Peyer's patch (tissue), 4 donors: Measurements from ENCODE around the gene TMC6. TPM values are rescaled to one million over a fixed set of nuclear protein-coding genes. Genes with fewer than 3 reads are reported as not detected.
A peak's percentile ranks its signal among the peaks of the same experiment; 100 is the strongest.

Experiments
- DNase-seq, 3 donors: peaks; one replicate each; pipeline ENCODE4 v3.0.0-alpha.2; 2017 to 2019
- H3K27ac ChIP-seq, 4 donors: fragments of 200-600 bp; sonication (generic); one replicate each; pipeline ENCODE4 v1.5.1; 2016 to 2019
- H3K27me3 ChIP-seq, 2 donors: fragments of 200-600 bp; sonication (generic); one replicate each; pipeline ENCODE4 v1.5.1; 2019
- H3K36me3 ChIP-seq, 3 donors: fragments of 200-600 bp; sonication (generic); one replicate each; pipeline ENCODE4 v1.5.1; 2016 to 2019
- H3K4me1 ChIP-seq, 4 donors: fragments of 200-600 bp; sonication (generic); one replicate each; pipeline ENCODE4 v1.5.1; 2016 to 2019
- H3K4me3 ChIP-seq, 4 donors: fragments of 200-600 bp; sonication (generic); 1 replicate in 3 of 4; 2 replicates in 1 of 4; pipeline ENCODE4 v1.5.1; 2016 to 2019; ENCODE audit warnings: mild to moderate bottlenecking in 1 of 4
- H3K9me3 ChIP-seq, 4 donors: fragments of 200-600 bp; sonication (generic); one replicate each; pipeline ENCODE4 v1.5.1; 2016 to 2019; ENCODE audit warnings: mild to moderate bottlenecking in 1 of 4
- CTCF ChIP-seq, 6 experiments: fragments of 450-650 bp in 4 of 6; fragments of 200-600 bp in 2 of 6; sonication (generic) in 1 of 6; IDR thresholded peaks; one replicate each; pipeline ENCODE4 v1.5.1; 2017 to 2019; ENCODE audit warnings: antibody characterized with exemption in 6 of 6, mild to moderate bottlenecking in 3 of 6, moderate library complexity in 1 of 6
- POLR2A ChIP-seq, 2 donors: fragments of 450-650 bp; IDR thresholded peaks; one replicate each; pipeline ENCODE4 v1.5.1; 2017; ENCODE audit warnings: antibody characterized with exemption in 2 of 2, mild to moderate bottlenecking in 2 of 2, moderate library complexity in 2 of 2
- total RNA-seq, 4 donors: library from RNA; depleted of rRNA; stranded (reverse); fragments of >200 nt; gene quantifications; one replicate each; pipeline ENCODE4 v1.1.0, GENCODE V29; 2016

The TMC6 gene
- 100 to 1,000 TPM in 1 of 4 donors, 10 to 100 TPM in 3; 54.5 to 107 (median 94.9) TPM for total RNA-seq

DNA sequence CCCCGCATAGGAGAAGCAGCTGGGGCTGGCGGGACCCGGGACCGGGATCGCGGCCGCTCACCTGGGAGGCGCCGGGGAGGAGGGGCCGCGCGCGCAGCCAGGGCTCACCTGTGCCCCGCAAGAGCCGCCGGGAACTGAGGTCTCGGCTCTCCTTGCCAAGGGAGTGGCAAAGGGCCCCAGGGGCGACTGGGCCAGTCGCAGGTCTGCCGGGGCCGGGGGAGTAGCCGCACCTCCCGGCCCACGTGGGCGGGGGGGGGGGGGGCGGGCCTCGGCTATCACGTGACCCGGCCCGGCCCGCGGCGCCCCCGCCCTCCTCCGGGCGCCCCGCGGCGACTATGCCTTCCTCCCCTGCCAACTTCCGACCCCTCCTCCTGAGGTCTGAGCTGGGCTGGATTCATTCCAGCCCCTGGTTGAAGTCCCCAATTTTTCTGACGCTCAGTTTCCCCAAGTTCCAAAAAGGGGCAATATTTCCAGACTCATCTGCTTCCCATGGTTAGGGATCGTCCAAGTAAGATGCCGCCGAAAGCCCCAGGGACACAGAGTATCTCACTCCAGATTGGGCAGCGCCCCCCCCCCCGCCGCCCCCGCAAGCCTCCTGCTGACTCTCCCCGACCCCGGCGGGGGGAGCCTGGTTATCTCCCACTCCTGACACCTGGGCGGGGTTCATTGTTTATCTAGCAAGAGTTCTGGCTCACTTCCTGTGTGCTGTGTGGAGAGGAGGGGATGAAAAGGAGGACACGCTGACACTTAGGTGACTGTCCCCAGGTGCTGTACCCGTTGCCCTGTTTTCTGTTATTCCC is at the start of gene TMC6:
Gene TMC6 (minus strand): TSS at position 205 of the 800 bp plus-strand sequence. CDS start 1,923 bp downstream, outside the sequence.
- Histone ChIP-seq H3K27me3 (no peaks in the 10 kb centered on the region), H3K36me3 (peaks cover 0 to 22% (median 0%) of the 10 kb centered on the region in 3 donors), H3K4me1 (peaks cover 7 to 72% (median 63%) of the 10 kb centered on the region in 4 donors), H3K9me3 (no peaks in the 10 kb centered on the region), H3K27ac (peak within 1 kb of the TSS; percentile 84 to 99 (median 90)), H3K4me3 (peak within 1 kb of the TSS; percentile 59 to 97 (median 82))
- DNase-seq: peak; percentile 84 to 89 (median 88)
- TF ChIP-seq CTCF (IDR thresholded peaks at IDR 0.05) (no peak), POLR2A (IDR thresholded peaks at IDR 0.05) (peak; percentile 76)

- Histone ChIP-seq H3K36me3 (peaks cover 0 to 6% (median 0%) of the 10 kb centered on the region in 3 donors), H3K4me3 (no peak overlapping the region), H3K27me3 (no peaks in the 10 kb centered on the region), H3K4me1 (peaks cover 9 to 55% (median 46%) of the 10 kb centered on the region in 4 donors), H3K27ac (peak overlapping the region in 1 of 4 donors; percentile 97), H3K9me3 (no peaks in the 10 kb centered on the region)
- peak; percentile 83 to 92 (median 86) for DNase-seq
- TF ChIP-seq POLR2A (IDR thresholded peaks at IDR 0.05): no peak
- TF ChIP-seq CTCF (IDR thresholded peaks at IDR 0.05): peak; percentile 89 to 95 (median 92)
Observed at GRCh38 chr17:78176548-78177025, 48.0 kb upstream of the TMC6 start.

GRCh38 chr17:78175643-78175981 is 47.1 kb upstream of the TMC6 start:
- peaks cover 9 to 65% (median 52%) of the 10 kb centered on the region in 4 donors for H3K4me1 ChIP-seq
- no peak overlapping the region for H3K4me3 ChIP-seq

DNA sequence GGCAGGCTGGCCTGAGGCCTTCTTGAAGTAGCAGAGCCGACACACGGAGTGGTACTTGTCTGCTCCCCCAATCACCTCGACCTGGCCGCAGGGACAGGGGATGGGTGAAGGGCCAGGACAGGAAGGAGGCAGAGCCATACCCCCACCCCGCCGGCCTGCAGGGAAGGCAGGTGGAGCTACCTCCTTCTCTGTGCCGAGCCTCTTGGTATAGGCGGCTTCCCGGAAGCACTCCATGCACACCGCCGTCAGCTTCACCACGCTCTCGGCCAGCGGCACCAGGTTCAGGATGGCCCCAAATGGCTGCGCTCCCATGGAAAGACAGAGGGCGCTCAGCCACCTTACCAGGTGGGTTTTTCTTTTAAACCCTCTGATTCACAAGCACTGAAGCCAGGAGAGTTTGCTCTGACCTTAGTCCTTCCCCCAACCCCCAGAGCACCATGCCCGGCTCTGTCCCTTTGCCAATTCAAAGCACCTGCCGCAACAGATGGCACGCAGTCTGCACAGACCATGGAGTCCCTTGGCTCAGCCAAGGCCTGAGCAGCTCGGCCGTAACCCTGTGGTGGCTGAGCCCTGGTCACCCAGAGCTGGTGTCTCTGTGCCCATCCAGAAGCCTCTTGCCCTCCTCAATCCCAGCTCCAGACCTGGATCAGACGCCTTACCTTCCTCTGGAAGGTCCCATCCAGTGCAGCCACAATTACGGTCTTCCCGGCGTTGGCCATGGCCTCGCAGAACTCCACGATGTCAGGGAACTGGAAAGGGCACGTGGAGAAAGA is 46.5 kb upstream of the TMC6 start:
- Histone ChIP-seq H3K36me3 (peaks cover 0 to 16% (median 0%) of the 10 kb centered on the region in 3 donors), H3K27me3 (no peaks in the 10 kb centered on the region), H3K9me3 (no peaks in the 10 kb centered on the region), H3K27ac (peak overlapping the region; percentile 79 to 97 (median 88)), H3K4me1 (peaks cover 9 to 70% (median 53%) of the 10 kb centered on the region in 4 donors), H3K4me3 (peak overlapping the region in 2 of 4 donors; percentile 3 to 25)
- peak in 2 of 3 donors; percentile 67 to 76 for DNase-seq
- TF ChIP-seq CTCF (IDR thresholded peaks at IDR 0.05) (no peak), POLR2A (IDR thresholded peaks at IDR 0.05) (peak in 1 of 2 donors; percentile 5)

More at GRCh38 chr17:78175643-78175981, 47.1 kb upstream of the TMC6 start:
- Histone ChIP-seq H3K27me3 (no peaks in the 10 kb centered on the region), H3K9me3 (no peaks in the 10 kb centered on the region), H3K27ac (peak overlapping the region; percentile 79 to 97 (median 88)), H3K36me3 (peaks cover 0 to 14% (median 0%) of the 10 kb centered on the region in 3 donors)
- DNase-seq: no peak
- no peak for TF ChIP-seq CTCF (IDR thresholded peaks at IDR 0.05)
- TF ChIP-seq POLR2A (IDR thresholded peaks at IDR 0.05): no peak

- peak in 5 of 6 experiments; percentile 25 to 89 (median 83) for TF ChIP-seq CTCF (IDR thresholded peaks at IDR 0.05)
- peak; percentile 31 to 54 for TF ChIP-seq POLR2A (IDR thresholded peaks at IDR 0.05)
- peaks cover 9 to 77% (median 60%) of the 10 kb centered on the region in 4 donors for H3K4me1 ChIP-seq
- H3K4me3 ChIP-seq: peak overlapping the region in 3 of 4 donors; percentile 3 to 25 (median 9)
- H3K27ac ChIP-seq: peak overlapping the region; percentile 79 to 97 (median 88)
- no peaks in the 10 kb centered on the region for H3K27me3 ChIP-seq
- no peaks in the 10 kb centered on the region for H3K9me3 ChIP-seq
- H3K36me3 ChIP-seq: peaks cover 0 to 16% (median 0%) of the 10 kb centered on the region in 3 donors
- DNase-seq: peak; percentile 64 to 92 (median 89)
Observed at GRCh38 chr17:78174346-78174869, 45.9 kb upstream of the TMC6 start.
